Activated T-helper 1 cell treated with anti-CD3 and anti-CD28 coated beads, Interleukin-2, amount 50 U/mL, for 16 hours (primary cell): ENCODE data around the gene ZNF511.
A peak's percentile ranks its signal among the peaks of the same experiment; 100 is the strongest.
"Not testable (repeated sequence)": the region's sequence is repeated elsewhere in the genome, so short reads cannot be mapped to it uniquely, and the experiment has no call there.

Experiments
- DNase-seq, 2 donors: peaks; one replicate each; pipeline ENCODE4 v3.0.0-alpha.2; 2020; ENCODE audit warnings: low read depth in 1 of 2, low spot score in 1 of 2

Gene ZNF511

GRCh38 chr10:133313192-133313591 lies 4.5 kb downstream of the ZNF511 start:
- DNase-seq = no peak

DNA sequence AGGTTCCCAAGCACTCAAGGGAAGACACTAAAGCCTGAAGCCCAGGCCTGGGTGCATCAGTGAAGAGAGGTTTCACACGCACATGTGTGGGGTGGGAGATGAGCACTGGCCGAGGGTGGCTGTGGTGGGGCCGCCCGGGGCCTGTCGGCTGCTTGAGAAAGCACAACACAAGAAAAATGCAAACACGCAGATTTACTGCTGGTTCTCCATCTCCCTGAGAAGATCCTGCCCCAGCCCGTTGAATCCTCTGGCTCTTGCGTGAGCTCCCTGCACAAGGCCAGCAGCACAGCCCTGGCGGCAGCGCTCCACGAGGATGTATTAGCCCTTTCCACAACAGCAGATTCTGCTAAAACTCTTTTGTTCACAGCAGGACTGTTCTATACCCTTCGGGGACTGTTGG lies 6.2 kb downstream of the ZNF511 start:
- DNase-seq = no peak

GRCh38 chr10:133315847-133316246 lies 7.1 kb downstream of the ZNF511 start:
- DNase-seq = no peak

DNA sequence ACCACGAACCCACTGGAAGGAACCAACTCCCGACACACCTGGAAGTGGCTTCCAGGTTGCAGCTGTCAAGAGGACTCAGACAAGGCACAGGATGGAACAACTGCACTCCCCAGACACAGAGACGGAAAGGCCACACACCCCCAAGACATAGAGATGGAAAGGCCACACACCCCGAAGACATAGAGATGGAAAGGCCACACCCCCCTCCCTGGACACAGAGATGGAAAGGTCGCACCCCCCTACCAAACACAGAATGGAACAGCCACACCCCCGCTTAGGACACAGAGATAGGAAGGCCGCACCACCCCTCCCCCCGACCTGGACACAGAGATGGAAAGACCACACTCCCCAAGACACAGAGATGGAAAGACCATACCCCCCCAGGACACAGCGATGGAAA lies 7.6 kb downstream of the ZNF511 start:
- DNase-seq = no peak

GRCh38 chr10:133316732-133317131 lies 8.0 kb downstream of the ZNF511 start:
- DNase-seq = no peak

DNA sequence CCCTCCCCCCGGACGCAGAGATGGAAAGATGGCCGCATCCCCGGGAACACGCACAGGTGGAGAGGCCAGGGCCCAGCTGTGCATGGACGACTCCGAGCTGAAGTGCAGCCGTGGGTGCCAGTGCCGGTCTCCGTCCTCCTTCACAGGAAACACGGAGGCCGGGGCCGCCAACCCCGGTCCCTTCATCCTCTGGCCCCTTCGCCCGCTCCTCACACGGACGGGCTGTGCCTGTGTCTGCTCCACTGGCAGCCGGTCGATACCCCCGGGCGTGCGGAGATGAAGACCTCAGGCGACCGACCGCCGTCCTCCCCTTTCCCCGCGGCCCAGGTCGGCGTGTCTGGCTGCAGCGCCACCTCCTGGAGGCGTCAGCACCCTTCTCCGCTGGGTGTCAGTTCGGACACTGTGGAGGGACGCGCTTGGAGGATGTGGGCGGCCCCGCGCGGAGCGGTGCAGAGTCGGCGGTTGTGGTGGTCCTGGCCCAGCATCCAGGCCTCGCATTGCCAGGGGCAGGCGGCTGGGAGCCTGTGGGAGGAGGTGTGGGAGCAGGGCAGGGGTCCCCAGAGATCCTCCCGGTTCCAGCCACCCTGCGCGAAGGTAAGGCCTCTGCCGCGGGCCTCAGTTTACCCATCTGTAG lies 9.9 kb downstream of the ZNF511 start:
- DNase-seq = peak; percentile 44 to 54

DNA sequence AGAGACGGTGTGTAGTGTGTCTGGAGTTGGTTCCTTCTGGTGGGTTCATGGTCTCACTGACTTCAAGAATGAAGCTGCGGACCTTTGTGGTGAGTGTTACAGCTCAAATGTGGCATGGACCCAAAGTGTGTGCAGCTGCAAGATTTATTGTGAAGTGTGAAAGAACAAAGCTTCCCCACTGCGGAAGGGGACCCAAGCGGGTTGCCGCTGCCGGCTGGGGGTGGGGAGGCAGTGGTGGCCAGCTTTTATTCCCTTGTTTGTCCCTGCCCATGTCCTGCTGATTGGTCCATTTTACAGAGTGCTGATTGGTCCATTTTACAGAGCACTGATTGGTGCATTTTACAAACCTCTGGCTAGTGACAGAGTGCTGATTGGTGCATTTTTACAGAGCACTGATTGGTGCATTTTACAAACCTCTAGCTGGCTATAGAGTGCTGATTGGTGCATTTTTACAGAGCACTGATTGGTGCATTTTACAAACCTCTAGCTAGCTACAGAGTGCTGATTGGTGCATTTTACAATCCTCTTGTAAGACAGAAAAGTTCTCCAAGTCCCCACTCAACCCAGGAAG lies 12.2 kb downstream of the ZNF511 start:
- DNase-seq = not testable (repeated sequence)

DNA sequence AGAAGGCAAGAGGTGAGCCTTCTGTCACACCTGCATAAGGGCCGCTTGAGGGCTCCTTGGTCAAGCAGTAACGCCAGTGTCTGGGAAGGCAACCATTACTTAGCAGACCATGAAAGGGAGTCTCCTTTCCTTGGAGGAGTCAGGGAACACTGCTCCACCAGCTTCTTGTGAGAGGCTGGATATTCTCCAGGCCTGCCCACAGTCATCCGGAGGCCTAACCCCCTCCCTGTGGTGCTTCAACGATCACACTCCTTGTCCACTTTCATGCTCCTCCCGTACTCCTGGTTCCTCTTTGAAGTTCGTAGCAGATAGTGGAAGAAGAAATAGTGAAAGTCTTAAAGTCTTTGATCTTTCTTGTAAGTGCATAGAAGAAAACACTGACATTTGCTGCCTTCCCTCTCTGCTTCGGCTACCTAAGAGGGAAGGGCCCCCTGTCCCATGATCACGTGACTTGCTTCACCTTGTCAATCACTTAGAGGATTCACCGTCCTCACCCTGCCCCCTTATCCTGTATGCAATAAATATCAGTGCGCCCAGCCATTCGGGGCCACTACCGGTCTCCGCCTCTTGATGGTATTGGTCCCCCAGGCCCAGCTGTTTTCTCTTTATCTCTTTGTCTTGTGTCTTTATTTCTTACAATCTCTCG lies 13.5 kb downstream of the ZNF511 start:
- DNase-seq = not testable (repeated sequence)

DNA sequence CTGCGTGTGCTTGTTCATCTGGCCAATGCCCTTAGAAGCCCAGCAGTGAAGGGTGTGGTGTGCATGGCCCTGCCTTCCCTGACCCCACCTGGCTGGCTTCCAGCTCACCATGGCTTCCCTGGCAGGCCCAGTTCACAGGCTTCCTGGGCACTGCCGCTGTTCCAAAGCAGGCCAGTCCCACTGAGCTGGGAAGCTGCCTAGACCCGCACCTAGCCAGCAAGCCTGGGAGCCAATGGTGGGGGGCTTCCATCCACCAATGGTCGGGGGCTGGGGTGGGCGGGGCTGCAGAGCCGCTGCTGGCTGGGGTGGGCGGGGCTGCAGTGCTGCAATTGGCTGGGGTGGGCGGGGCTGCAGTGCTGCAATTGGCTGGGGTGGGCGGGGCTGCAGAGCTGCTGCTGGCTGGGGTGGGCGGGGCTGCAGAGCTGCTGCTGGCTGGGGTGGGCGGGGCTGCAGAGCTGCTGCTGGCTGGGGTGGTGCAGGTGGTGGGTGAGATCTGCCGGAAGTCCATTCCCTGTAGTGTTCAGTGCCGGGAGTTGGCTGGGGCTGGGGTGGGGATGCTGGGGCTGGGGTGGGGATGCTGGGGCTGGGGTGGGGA lies 15.6 kb downstream of the ZNF511 start:
- no peak for DNase-seq

DNA sequence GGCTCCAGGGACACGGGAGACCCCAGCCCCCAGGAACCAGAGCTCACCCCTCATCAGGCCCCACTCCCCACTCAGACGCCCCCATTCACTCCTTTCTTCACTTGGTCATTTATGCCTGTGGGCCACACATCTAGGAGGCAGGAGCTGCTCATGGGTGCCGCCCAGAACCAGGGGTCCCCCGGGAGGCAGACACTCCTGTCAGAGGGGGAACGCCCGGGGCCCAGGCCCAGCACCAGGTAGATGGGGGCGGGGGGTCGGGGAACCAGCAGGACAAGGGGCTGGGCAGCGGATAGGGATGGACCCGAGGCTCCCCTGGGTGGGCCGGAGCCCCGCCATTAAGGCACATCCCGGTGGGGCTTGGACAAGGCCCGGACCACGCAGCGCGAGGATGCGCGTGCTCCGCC lies 16.1 kb downstream of the ZNF511 start:
- no peak for DNase-seq

DNA sequence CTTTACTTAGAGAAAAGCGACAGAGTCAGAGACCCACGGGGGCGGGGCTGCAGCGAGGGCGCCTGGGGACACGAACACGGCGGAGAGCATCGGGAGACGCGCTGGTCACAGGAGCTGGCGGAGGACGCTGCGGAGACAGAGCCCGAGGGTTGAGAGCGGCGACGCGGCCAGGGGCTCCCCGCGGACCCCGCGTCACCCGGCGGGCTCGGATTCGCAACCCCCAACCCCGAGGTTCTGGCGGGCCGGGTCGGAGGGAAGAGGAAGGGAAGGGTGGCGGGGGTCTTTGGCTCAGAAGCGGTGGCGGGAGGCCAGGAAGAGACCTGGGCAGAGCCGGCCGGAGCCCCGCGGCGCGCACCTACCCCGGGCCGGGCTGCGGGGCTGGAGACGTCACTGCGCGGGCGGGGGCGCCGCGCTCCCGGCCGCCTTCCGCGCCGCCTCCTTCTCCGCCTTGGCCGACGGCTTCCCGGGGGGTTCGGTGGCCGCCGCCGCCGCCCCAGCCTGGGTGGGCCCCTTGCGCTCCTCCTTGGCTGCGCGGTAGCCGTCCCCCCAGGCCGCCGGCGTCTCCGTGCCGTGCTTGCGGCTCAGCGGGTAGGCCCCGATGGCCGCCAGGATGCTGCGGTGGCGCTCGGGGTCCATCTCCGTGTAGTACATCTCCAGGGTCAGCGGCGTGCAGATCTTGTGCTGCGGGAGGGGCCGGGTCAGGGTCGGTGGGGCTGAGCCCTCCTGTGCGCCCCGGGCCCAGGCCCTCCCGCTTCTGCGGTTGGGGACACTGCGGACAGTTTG lies 16.9 kb downstream of the ZNF511 start:
- DNase-seq = no peak

DNA sequence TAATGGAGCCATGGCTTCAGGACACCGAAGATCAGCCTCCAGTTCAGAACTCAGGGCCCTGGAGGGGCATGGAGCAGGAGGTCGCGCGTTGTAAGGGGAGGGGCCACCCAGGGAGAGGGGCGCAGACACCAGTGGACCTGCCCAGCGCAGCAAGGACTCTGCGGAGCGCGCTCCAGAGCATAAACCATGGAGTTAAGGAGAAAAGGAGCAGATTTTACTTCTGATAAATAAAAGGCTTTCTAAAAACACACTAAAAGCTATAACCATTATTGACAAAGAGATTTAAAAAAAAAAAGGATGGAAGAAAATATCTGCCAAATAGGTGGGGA lies 17.5 kb downstream of the ZNF511 start:
- no peak for DNase-seq

DNA sequence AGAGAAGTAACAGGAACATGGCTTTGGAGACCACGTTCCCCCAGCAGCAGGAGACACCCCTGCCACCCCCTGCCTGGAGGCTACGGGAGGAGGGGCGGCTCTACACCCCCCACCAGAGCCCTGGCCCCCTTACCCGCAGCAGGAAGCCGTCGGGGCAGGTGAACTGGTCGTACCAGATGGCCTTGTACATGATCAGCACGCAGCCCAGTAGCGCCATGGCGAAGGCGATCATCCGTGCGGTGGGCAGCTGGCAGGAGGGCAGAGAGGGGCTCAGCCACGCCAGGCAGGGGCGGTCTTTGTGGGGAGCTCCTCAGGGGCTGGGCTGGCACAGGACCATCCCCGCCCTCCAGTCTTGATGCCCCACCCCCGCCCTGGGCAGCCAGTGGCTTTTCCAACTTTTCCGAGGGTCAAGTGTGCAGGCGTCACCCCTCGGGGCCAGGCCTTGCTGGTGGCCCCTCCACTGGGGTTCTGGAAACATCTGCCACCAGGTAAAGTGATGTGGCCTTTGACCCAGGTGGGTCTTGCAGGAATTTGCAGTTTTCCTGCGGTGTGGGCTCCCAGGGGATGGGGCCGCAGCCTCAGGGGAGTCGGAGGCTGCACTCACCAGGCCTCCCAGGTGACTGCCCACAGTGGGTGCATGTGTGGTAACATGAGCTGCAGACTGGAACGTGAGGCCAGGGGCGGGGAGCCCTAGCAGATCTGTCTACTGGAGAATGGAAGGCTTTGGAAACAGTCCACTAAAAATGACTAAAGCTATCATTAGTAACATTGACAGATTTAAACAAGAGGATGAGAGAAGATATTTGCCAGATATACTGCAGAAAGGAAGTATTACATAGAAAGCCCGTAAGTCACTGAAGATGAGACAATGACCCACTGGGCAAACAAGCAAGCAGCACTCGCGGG lies 18.3 kb downstream of the ZNF511 start:
- DNase-seq = no peak

GRCh38 chr10:133327651-133328357 lies 19.1 kb downstream of the ZNF511 start:
- no peak for DNase-seq

DNA sequence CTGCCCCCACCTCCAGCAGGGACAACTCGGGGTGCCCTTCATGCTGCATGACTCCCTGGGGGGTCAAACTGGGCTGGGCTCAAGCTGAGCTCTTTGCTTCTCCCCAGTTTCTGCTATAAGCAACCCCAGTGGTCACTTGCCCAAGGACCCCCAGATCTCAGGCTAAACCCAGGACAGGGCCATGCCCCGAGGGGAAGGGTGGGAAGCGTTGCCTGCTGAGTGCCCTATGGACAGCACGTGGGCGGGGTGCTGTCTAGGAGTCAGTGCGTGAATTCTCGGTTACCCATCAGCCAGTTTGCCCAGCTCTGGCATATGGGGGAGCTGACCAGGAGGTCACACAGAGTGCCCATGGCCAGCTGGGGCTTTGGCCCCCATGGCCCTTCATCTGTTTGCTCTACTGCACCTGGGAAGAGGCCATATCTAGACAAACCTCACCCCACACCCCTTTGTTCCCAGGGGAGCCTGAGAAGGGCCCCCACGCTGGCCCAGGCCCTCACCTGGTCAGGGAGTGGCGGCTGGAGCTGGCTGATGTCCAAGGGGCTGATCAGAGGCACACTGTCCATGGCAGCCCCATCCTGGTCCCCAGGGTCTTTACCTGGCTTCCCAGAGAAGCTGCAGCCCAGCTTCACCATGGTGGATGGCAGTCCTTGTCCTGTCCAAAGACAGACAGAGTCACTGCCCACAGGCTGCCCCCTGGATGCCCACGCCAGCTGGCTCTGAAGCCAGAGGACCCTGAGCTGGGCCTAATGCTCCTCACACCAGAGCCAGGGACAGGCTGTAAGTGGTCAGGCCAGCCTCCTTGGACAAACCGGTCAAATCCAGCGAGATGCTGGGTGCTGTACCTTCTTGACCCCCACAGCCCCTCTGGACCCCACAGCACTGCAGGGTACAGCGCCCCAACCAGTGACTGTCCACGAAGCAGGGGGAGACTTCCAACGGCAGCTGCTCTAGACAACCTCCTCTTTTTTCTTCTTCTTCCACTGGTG lies 19.9 kb downstream of the ZNF511 start:
- no peak for DNase-seq

DNA sequence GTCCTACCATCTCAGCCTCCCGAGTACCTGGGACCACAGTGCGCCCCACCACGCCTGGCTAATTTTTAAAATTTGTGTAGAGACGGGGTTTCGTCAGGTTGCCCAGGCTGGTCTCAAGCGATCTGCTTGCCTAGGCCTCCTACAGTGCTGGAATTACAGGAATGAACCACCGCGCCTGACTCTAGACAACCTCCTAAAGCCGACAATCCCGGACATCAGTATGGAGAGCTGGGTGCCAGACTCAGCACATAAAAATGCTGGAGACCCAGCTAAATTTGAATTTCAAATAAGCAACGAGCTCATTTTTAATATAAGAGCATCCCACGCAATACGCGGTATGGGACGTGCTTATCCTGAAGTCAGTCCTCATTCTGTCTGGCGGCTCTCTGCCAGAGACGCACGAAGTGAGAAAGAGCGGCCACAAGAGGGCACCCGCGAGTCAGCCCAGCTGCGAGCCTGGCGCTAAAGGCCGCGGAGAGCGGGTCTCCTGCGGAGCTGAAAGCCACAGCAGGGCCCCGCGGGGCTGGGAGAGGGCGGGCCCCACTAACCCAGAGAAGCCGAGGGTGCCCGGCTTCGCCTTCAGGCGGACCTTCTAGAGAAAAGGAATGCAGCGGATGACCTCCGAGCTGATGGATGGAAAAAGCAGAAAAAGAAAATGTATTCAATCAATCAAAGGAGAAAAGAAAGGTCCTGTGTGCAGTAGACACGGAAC lies 20.9 kb downstream of the ZNF511 start:
- DNase-seq = peak; percentile 81 to 84

DNA sequence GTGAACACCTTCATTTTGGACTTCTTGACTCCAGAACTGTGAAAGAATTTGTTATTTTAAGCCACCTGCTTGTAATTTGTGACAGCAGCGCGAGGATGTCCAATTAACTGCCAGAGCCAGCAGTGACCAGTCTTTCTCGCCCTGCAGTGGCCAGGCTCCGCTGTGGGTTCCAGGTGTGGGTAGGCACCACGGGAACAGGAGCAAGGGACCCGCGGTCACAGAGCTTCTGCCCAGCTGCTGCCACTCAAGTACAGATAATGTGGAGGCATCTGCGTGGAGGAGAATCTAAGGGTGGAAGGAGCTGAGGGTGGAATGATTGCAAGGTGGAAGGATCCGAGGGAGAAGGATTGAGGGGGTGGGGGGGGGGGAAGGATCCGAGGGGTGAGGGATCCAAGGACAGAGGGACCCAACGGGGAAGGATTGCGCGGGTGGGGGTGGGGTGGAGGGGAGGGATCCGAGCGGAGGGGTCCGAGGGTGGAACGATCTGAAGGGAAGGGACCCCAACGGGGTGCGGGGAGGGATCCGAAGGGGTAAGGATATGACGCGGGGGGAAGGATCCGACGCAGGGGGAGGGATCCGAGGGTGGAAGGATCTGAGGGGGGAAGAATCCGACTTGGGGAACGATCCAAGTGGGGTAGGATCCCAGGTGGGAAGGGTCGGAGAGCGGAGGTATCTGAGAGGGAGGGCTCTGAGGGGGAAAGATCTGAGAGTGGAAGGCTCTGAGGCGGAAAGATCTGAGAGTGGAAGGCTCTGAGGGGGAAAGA lies 24.4 kb downstream of the ZNF511 start:
- no peak for DNase-seq
